GM18870 (cell line): ENCODE results near the gene FARP1.

Source experiments
- ATAC-seq: cut with Tn5 transposase; IDR thresholded peaks from one replicate; pipeline ENCODE4 v1.9.1; 2021; ENCODE audit warnings: moderate library complexity; ENCODE audit not compliant: unreplicated experiment

Gene FARP1

DNA sequence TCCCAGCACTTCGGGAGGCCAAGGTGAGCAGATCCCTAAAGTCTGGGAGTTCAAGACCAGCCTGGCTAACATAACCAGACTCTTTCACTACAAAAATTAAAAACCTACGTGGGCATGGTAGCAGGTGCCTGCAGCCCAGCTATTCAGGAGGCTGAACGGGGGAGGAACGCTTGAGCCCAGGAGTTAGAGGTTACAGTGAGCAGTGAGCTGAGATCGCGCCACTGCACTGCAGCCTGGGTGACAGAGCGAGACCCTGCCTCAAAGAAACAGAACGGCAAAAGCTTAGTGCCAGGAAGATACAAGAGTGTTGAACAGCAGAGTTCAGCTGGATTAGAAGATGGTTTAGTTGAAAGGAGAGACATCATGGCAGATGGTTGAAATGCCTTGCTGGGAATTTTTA is 58.3 kb downstream of the FARP1 start:
- no peak for ATAC-seq

GRCh38 chr13:98201984-98202383 is 59.1 kb downstream of the FARP1 start:
- no peak for ATAC-seq

DNA sequence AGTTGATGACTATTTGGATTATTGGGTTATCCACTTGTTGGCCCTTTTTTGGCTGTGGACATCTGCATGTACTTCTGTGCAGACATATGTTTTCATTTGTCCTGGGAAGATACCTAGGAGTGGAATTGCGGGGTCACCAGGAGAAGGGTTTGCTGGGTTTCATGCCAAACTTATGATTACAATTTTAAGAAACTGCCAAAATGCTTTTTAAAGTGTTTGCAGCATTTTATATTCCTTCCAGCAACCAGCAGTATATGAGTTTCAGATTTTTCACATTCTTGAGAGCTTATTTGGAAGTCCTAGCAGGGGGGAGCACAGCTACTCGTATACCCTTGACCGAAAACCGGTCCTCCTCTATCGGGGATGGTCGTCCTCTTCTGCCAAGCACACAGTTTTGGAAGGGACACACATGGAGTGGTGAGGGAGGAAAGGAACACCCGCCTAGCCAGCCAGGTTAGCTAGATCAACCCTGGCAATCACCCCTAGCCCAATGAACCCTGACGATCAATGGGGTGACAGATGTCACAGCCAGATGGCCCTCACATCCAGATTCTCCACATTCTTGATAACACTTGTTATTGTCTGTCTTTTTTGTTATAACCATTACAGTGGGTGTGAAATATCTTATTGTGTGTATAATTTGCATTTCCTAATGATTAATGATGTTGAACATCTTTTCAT is 60.9 kb downstream of the FARP1 start:
- no peak for ATAC-seq

DNA sequence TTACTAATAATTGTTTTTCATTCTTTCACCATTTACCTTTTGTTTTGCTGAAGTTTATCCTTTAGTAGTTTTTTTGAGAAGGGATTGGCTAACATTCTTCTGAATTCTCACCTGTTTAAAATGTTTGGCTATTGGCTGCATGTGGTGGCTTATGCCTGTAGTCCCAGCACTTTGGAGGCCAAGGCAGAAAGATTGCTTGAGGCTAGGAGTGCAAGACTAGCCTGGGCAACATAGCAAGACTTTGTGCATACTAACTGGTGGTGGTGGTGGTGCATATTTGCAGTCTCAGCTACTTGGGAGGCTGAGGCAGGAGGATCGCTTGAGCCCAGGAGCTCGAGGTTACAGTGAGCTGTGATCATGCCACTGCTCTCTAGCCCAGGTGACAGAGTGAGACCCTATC is 61.7 kb downstream of the FARP1 start:
- ATAC-seq = no peak

- no peak for ATAC-seq
Measured at GRCh38 chr13:98206946-98207345, 64.1 kb downstream of the FARP1 start.

- no peak for ATAC-seq
Measured at GRCh38 chr13:98207416-98207815, 64.5 kb downstream of the FARP1 start.

DNA sequence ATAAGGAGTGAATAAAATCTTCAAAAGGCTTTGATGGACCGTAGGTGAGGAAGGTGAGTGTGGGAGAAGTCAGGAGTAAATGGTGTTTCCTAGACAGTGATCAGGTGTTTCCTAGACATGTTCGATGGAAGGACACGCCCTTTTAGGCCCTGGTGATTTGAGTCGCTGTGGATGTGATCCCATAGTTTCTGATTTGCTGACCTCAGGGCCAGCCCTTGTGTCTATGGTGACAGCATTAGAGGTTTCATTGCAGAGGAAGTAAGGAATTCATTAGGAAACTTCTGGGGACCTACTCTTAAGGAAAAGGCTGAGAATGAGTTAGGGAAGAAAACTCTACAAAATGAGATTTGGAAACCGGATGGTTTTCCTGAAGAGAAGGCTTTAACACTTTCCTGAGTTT is 65.7 kb downstream of the FARP1 start:
- ATAC-seq = no peak

DNA sequence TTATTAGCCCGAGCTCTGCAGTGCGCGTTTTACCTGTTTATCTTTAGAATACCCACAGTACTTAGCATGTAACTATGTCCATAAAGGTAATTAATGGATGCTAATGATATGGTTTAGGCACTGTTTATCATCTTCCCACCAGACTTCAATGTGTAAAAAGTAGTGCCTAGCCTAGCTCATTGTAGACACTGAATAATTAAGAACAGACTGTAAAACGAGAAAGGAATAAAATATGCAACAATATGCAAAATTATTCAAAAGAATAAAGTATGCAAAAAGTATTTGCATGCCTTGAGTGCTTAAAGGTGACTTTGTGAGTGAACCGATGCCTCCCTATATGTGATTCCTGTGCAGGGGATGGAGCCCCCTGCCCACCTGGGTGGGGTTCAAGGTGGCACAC is 69.9 kb downstream of the FARP1 start:
- ATAC-seq = no peak

- ATAC-seq = no peak
Measured at GRCh38 chr13:98213354-98213753, 70.5 kb downstream of the FARP1 start.

DNA sequence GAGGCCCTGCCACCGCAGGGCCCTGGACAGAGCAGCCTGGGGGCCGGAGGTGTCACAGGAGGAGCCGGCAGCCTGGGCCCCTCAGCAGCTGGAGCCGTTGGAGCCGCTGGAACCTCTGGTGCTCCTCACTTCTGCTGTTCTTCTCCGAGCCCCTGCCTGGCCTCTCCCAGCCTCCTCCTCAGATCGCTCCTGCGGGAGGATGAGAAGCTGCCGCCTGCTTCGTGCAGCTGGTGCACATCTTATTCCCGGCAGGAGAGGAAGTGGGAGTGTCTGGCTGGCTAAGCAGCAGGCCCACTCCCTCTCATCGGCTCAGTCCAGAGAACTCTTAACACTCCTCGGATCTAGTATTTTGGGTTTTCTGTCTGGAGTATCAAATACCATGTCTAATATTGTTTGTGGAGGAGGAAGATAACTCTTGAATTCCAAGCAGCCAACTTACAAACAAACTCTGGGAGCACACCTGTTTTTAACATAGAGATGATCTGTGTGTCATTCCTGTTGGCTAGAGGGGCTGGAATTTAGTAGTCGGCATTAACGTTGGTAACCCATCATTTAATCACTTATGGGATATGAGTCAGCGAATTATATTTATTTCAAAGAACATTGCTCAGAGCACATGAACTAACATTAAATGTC is 71.2 kb downstream of the FARP1 start:
- no peak for ATAC-seq

GRCh38 chr13:98214707-98215106 is 71.8 kb downstream of the FARP1 start:
- ATAC-seq = no peak

DNA sequence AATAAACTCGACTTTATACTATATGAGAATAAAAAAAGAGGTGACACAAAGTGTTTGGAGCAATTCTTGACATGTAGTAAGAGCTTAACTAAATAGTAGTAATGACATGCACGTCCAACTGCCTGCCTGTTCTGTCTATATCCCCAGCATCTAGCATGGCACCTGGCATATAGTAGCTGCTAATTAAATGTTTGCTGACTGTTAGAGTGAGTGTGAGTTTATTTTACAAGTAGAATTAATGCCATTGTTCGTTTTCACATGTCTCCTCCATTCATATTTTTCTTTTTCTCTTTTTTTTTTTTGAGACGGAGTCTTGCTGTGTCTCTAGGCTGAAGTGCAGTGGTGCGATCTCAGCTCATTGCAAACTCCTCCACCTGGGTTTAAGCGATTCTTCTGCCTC is 72.6 kb downstream of the FARP1 start:
- ATAC-seq = no peak

- no peak for ATAC-seq
Measured at GRCh38 chr13:98216135-98216565, 73.3 kb downstream of the FARP1 start.

DNA sequence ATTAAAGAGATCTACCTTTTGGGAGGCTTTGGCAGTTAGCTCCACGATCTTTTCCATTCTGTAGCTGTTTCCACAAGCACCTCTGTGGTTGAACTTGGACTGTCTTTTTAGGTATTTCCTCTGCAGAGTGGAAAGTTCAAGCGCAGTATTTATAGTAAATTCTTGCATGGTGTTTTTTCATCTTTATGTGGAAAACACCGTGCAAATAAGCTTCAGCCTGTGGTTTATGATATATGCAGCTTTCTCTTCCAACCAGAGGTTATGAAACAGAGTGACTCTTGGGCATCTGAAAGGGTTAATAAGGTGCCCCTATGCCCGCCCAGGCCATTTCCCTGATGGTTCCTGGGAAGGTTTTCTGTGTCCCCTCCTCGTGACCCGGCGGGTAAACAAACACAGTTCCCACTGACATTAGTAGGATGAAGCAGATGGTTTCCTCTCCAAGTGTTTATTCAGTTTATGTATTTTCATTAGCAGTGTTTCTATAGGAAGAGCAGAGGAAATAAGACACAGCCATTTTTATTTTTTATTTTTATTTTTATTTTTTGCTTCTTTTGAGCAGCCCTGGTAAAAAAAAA is 73.9 kb downstream of the FARP1 start:
- no peak for ATAC-seq

DNA sequence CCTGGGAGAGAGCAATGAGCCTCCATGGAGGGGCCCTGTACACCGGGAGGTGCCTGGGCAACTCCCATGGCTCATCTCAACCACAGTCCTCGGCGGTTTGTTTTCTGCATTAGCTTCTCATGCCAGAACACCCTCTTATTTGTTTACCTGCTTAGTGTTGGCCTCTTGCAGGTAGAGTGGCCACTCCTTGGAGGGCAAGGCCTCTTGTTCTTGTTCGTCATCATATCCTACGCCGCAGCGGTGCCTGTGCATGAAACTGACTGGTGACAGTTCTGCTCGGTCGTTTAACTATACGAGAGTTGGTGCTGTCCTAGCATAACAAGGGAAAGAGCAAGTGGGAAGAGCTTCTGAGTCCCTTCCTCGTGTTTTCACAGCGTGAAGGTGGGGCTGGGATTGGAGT is 74.7 kb downstream of the FARP1 start:
- ATAC-seq = no peak

GRCh38 chr13:98219685-98220084 is 76.8 kb downstream of the FARP1 start:
- ATAC-seq = no peak

DNA sequence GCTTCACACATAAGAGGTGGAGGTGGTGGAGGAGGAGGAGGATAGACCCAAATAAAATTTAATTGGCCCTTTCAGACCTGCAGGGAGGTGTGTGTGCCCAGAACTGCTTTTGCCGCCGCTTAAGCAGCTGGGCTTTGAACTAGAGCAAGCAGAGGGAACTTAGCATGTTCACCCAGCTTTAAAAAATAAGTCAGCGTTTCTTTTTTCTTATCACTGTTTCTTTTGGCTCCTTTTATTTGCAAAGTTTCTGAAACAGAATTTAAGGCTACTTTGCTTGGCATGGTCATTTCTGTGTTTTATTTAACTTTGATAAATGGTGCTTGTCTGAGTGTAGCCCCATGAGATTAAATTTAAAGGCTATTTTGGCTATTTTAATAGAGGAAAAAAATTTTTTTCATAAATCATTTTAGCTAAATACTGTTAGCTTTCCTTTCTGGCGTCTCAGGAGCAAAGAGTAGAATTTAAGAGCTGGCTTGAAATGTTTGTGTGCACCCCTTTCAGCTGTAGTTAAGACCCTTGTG is 77.4 kb downstream of the FARP1 start:
- ATAC-seq = no peak

DNA sequence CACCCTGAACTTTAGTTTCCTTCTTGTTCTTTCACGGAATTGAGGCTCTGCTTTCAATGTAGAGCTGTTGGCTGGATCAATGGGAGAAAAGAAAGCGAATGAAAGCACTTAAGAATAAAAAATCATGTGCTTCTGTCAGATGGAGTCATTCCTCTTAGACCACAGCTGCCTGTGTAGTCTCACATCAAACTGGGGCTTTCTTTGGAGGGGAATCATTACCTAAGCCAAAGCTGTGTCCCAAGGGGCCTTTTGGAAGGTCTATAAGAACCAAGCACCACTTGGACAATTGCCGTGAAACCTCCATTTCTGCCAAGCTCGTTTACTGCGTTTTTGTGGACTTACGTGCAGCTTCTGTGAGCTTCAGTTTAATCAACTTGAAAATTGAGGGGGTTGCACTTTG is 78.3 kb downstream of the FARP1 start:
- no peak for ATAC-seq

DNA sequence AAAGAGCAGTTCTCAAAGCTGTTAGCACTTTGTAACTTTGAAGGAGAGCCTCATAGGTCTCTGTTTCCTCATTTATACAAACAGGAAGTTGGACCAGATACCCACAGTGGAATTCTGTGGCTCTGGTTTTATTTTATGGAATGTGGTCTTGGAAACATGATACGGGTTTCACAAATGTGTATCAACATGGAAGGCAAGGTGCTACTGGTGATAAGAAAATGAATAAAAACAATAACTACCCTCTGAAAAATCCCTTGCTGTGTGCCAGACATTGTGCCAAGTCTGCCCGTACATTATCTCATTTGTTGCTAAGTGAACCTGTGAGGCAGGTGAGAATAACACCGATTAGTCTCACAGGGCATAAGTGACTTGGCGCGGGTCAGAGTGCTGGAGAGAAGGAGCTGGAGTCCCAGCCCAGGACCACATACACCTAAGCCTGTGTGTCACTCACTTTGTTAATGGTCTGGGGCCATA is 79.2 kb downstream of the FARP1 start:
- no peak for ATAC-seq

- no peak for ATAC-seq
Measured at GRCh38 chr13:98222816-98223215, 79.9 kb downstream of the FARP1 start.

DNA sequence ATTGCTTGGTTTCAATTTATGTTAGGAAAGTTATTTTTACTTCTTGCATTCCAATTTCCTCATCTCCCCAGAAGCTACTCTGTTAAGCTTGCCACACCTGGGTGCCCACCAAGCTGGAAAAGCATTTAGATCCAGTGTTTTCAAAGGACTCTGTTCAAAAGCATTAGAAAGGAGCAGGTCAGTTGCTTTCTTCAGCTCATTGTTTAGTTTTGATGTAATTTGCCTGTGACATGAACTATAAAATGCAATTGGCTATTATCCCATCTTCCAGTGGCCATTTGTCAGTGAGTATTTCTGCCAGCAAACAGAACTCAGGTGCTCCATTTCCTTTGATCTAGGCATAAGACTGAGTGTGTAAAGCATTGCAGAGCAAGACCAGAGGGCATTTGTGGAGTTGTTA is 80.8 kb downstream of the FARP1 start:
- no peak for ATAC-seq

GRCh38 chr13:98224557-98224956 is 81.7 kb downstream of the FARP1 start:
- ATAC-seq = no peak
